ENCODE results near the gene MVB12B.

DNA sequence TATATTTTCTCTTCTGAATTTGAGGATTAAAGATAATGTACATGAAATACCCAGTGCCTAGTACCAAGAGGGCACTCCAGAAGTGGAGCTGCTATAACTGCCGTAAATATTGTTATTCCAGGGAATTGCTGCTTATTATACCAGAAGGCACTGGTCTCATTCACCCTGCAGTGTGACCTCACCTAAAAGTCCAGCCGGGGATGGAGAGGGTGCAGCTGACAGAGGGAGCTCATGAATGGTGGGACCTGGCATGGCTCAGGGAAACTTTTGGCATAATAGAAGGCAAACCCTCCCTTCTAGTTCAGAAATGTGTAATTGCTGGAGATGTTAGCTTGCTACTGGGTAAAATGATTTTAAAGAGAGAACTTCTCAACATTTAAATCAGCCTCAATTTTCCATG lies 108.5 kb downstream of the MVB12B start:
- TF ChIP-seq, protein P1, sequence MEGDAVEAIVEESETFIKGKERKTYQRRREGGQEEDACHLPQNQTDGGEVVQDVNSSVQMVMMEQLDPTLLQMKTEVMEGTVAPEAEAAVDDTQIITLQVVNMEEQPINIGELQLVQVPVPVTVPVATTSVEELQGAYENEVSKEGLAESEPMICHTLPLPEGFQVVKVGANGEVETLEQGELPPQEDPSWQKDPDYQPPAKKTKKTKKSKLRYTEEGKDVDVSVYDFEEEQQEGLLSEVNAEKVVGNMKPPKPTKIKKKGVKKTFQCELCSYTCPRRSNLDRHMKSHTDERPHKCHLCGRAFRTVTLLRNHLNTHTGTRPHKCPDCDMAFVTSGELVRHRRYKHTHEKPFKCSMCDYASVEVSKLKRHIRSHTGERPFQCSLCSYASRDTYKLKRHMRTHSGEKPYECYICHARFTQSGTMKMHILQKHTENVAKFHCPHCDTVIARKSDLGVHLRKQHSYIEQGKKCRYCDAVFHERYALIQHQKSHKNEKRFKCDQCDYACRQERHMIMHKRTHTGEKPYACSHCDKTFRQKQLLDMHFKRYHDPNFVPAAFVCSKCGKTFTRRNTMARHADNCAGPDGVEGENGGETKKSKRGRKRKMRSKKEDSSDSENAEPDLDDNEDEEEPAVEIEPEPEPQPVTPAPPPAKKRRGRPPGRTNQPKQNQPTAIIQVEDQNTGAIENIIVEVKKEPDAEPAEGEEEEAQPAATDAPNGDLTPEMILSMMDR (IDR thresholded peaks at IDR 0.05), result no peak
- no peak for TF ChIP-seq POLR2A (IDR thresholded peaks at IDR 0.05)
- no peak for TF ChIP-seq EP300 (IDR thresholded peaks at IDR 0.05)

All from tibial nerve (tissue), 4 donors.